Endothelial cell of umbilical vein (primary cell): ENCODE measurements around the gene BCAS3. TPM values are rescaled to one million over a fixed set of nuclear protein-coding genes. Genes with fewer than 3 reads are reported as not detected.

ENCODE experiments used
- BruUV-seq: library from RNA; stranded (reverse); fragments of 400-500 nt; replicated peaks from 2 replicates; lab custom pipeline; 2021; lab: Mats Ljungman, UMichigan
- CTCF ChIA-PET: fragments of 300-600, 350-600 bp; sonication (Branson Sonifier 250); formaldehyde crosslinking; loops from one replicate; lab custom pipeline; 2021; ENCODE audit warnings: antibody characterized with exemption, inconsistent platforms; lab: Charles Lee
- POLR2A ChIA-PET: fragments of 300-600, 350-600 bp; sonication (Branson Sonifier 250); formaldehyde crosslinking; loops from one replicate; lab custom pipeline; 2021; ENCODE audit warnings: antibody characterized with exemption, inconsistent platforms; lab: Charles Lee
- DNase-seq: peaks from one replicate; pipeline ENCODE4 v3.0.0-alpha.2; 2011; ENCODE audit warnings: low read depth, low spot score
- FAIRE-seq: peaks from 2 replicates; lab custom pipeline; 2011; peaks lifted over from hg19 to GRCh38; lab: Jason Lieb, UNC
- H2AFZ ChIP-seq: 2 replicates; pipeline ENCODE4 v1.6.0; 2012; ENCODE audit warnings: low read depth, low read length, control low read depth, inconsistent platforms
- H3K27ac ChIP-seq: 2 replicates; pipeline ENCODE4 v1.5.1; 2011; ENCODE audit warnings: low read depth, mild to moderate bottlenecking, control low read depth, low read length, moderate library complexity; ENCODE audit not compliant: insufficient read depth
- H3K27me3 ChIP-seq, 2 experiments: 2 replicates each; pipeline versions ENCODE4 v1.6.0 to v1.6.1; 2011; ENCODE audit warnings: low read length in 2 of 2, mixed read lengths in 1 of 2; ENCODE audit not compliant: control insufficient read depth in 2 of 2, insufficient read depth in 2 of 2
- H3K36me3 ChIP-seq, 2 experiments: 2 replicates in 1 of 2; 3 replicates in 1 of 2; pipeline ENCODE4 v1.5.1; 2011; ENCODE audit warnings: low read length in 2 of 2, mild to moderate bottlenecking in 1 of 2, moderate library complexity in 1 of 2; ENCODE audit not compliant: control insufficient read depth in 2 of 2, insufficient read depth in 2 of 2; ENCODE audit errors: extremely low read depth in 1 of 2
- H3K4me1 ChIP-seq: 3 replicates; pipeline ENCODE4 v1.5.1; 2011; ENCODE audit warnings: mild to moderate bottlenecking, low read length; ENCODE audit not compliant: control insufficient read depth, insufficient read depth; ENCODE audit errors: extremely low read depth
- H3K4me2 ChIP-seq: 2 replicates; pipeline ENCODE4 v1.6.1; 2011; ENCODE audit warnings: low read length, control low read depth, mixed read lengths; ENCODE audit not compliant: insufficient read depth
- H3K4me3 ChIP-seq, 3 experiments: fragments of 200-600 bp in 1 of 3; sonication (generic), shearing (Covaris generic) in 1 of 3; replicated peaks in 1 of 3; 2 replicates each; pipeline ENCODE4 v1.5.1; 2011 to 2016; ENCODE audit warnings: control low read depth in 3 of 3, low read length in 3 of 3, mild to moderate bottlenecking in 2 of 3, inconsistent platforms in 1 of 3, low read depth in 1 of 3, moderate library complexity in 1 of 3; ENCODE audit not compliant: insufficient read depth in 1 of 3
- H3K79me2 ChIP-seq: 2 replicates; pipeline ENCODE4 v1.6.0; 2012; ENCODE audit warnings: low read length, inconsistent platforms; ENCODE audit not compliant: control insufficient read depth, insufficient read depth
- H3K9ac ChIP-seq: replicated peaks from 2 replicates; pipeline ENCODE3; 2011; ENCODE audit warnings: low read length, control low read depth; ENCODE audit not compliant: insufficient read depth; ENCODE audit errors: extremely low read depth
- H3K9me1 ChIP-seq: replicated peaks from 3 replicates; pipeline ENCODE4 v1.6.0; 2011; ENCODE audit warnings: mild to moderate bottlenecking, low read length; ENCODE audit not compliant: control insufficient read depth, insufficient read depth; ENCODE audit errors: extremely low read depth
- H3K9me3 ChIP-seq: replicated peaks from 2 replicates; pipeline ENCODE4 v1.5.1; 2012; ENCODE audit warnings: low read length, inconsistent platforms; ENCODE audit not compliant: control insufficient read depth, insufficient read depth
- H4K20me1 ChIP-seq: replicated peaks from 2 replicates; pipeline ENCODE3; 2011; ENCODE audit warnings: mild to moderate bottlenecking, low read length; ENCODE audit not compliant: control insufficient read depth, insufficient read depth; ENCODE audit errors: extremely low read depth
- CTCF ChIP-seq, 2 donors: IDR thresholded peaks; 1 replicate in 1 of 2; 2 replicates in 1 of 2; pipeline ENCODE4 v1.5.1; 2011; ENCODE audit warnings: low read length in 2 of 2, mild to moderate bottlenecking in 2 of 2, moderate library complexity in 2 of 2, control low read depth in 1 of 2, inconsistent platforms in 1 of 2, low read depth in 1 of 2; ENCODE audit not compliant: insufficient read depth in 1 of 2; ENCODE audit errors: extremely low read depth in 1 of 2
- EZH2 ChIP-seq: IDR thresholded peaks from 2 replicates; pipeline ENCODE4 v1.6.1; 2012; ENCODE audit warnings: borderline replicate concordance, low read depth, mild to moderate bottlenecking, moderate library complexity, low read length, inconsistent platforms; ENCODE audit not compliant: severe bottlenecking
- MYC ChIP-seq: IDR thresholded peaks from one replicate; pipeline ENCODE4 v1.6.1; 2011; ENCODE audit warnings: mild to moderate bottlenecking, low read depth, low read length
- dilution Hi-C: fragments of 300-500 bp; cut with MboI; formaldehyde crosslinking; loops from one replicate; pipeline ENCODE4 v1.15.0; 2019; ENCODE audit warnings: low sequenced_read_pairs; ENCODE audit not compliant: extremely low pct_ligation_motif_present
- intact Hi-C: fragments of 100-400 bp; cut with micrococcal nuclease; formaldehyde crosslinking; loops from one replicate; pipeline ENCODE4 v1.10.0; 2022
- polyA plus RNA-seq, 4 experiments: library from polyadenylated mRNA; depleted of rRNA in 3 of 4; stranded (reverse) in 3 of 4; unstranded in 1 of 4; fragments of >200 nt; gene quantifications; 2 replicates each; pipeline versions ENCODE4 v1.2.1 to v1.2.3, GENCODE V29; 2011 to 2012; ENCODE audit warnings: missing spikeins in 1 of 4
- total RNA-seq: library from RNA; stranded (reverse); gene quantifications from 2 replicates; pipeline ENCODE4 v1.2.3, GENCODE V29; 2021

The BCAS3 gene
- total and polyA plus RNA-seq, 2 donors (not counting 3 experiments of a cell fraction or from before 2014, with no cell fraction given): 8.2 to 16.0 TPM

GRCh38 chr17:61400066-61400716 lies 722.5 kb downstream of the BCAS3 start:
- TF ChIP-seq EZH2 (peak; percentile 0), CTCF (IDR thresholded peaks at IDR 0.05; ENCODE audit: extremely low read depth in 1 of 2, insufficient read depth in 1 of 2, low read depth in 1 of 2, low read length in 2 of 2) (no peak)
- Histone ChIP-seq H3K4me3 (no peak overlapping the region), H3K4me1 (no peaks in the 10 kb centered on the region), H3K27me3 (peaks cover 74 to 85% of the 10 kb centered on the region in 2 experiments), H3K36me3 (no peaks in the 10 kb centered on the region), H3K9me3 (no peaks in the 10 kb centered on the region), H3K9ac (no peak overlapping the region), H3K9me1 (no peaks in the 10 kb centered on the region), H3K4me2 (no peak overlapping the region), H3K27ac (no peak overlapping the region), H2AFZ (no peak overlapping the region), H3K79me2 (no peaks in the 10 kb centered on the region), H4K20me1 (no peaks in the 10 kb centered on the region)
- no TSS peak for BruUV-seq
- ChIA-PET CTCF (interaction anchor here (0.8 to 1.1 kb wide), 3 partner anchors 9 to 12 kb away, joined by 3 to 4 read pairs (median 3); no protein-coding TSS in a partner anchor), POLR2A (no interaction called here)
- no peak for FAIRE-seq
- intact Hi-C loops: no loop called here
- DNase-seq: no peak
- dilution Hi-C loops: no loop called here

GRCh38 chr17:61400717-61401388 lies 723.2 kb downstream of the BCAS3 start:
- DNase-seq (no peak), FAIRE-seq (no peak)
- dilution Hi-C loops (no loop called here), intact Hi-C loops (no loop called here)
- Histone ChIP-seq H3K27ac (no peak overlapping the region), H3K4me3 (no peak overlapping the region), H3K9me1 (no peaks in the 10 kb centered on the region), H3K4me2 (no peak overlapping the region), H2AFZ (no peak overlapping the region), H3K36me3 (no peaks in the 10 kb centered on the region), H3K9ac (no peak overlapping the region), H3K9me3 (no peaks in the 10 kb centered on the region), H3K4me1 (no peaks in the 10 kb centered on the region), H3K27me3 (peaks cover 73 to 86% of the 10 kb centered on the region in 2 experiments), H3K79me2 (no peaks in the 10 kb centered on the region), H4K20me1 (no peaks in the 10 kb centered on the region)
- POLR2A ChIA-PET: no interaction called here
- CTCF ChIA-PET: interaction anchor here (0.8 to 1.1 kb wide), 2 partner anchors 8 to 11 kb away, joined by 3 to 4 read pairs; no protein-coding TSS in a partner anchor
- no TSS peak for BruUV-seq
- TF ChIP-seq EZH2 (peak; percentile 88), MYC (no peak)
